ENCODE results near the gene DCST2.

DCST2 gene

DNA sequence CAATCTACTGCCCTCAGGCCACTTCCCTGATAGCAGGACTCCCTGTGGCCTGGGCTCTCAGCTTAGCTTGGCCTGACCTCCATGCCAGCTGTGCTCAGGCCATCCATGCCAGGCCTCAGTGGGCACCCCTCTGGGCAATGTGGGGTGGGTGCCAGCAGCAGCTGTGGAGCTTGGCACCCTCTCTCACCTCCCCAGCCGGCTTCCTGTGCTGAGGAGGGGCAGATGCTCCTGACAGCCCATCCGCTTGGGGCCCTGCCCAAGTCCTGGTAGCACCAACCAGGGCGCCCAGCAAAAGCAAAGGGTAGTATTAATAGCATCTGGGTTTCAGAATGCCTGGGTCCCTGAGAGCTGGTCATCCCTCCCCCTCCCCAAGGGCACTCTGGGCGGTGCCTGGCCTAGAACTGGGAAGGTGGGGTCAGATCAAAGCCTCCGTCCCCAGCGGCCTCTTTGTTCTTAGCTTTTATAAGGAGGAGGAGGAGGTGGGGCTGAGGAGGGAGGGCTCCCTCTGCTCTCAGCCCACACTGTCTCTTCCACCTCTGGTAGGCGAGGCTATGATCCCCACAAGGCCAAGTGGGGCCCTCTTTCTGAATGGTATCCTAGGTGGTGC lies 36.1 kb upstream of the DCST2 start:
- no peak for TF ChIP-seq POLR2AphosphoS5 (IDR thresholded peaks at IDR 0.05; ENCODE audit: low read depth, low read length)
- no peak for TF ChIP-seq SIN3A (IDR thresholded peaks at IDR 0.05; ENCODE audit: borderline replicate concordance, insufficient read depth, low read length)
- no peak for TF ChIP-seq REST (IDR thresholded peaks at IDR 0.05; ENCODE audit: insufficient read depth in 1 of 2, low read depth in 2 of 2, low read length in 2 of 2)
- no peak for TF ChIP-seq TAF1 (IDR thresholded peaks at IDR 0.05; ENCODE audit: borderline replicate concordance, insufficient read depth, low read length)
- no peak for TF ChIP-seq FOXP2 (optimal IDR thresholded peaks at IDR 0.05; ENCODE audit: borderline replicate concordance, extremely low read depth, extremely low read length, insufficient read depth)

- TF ChIP-seq SIN3A (IDR thresholded peaks at IDR 0.05; ENCODE audit: borderline replicate concordance, insufficient read depth, low read length) = no peak
- TF ChIP-seq REST (IDR thresholded peaks at IDR 0.05; ENCODE audit: insufficient read depth in 1 of 2, low read depth in 2 of 2, low read length in 2 of 2) = no peak
Observed at GRCh38 chr1:155068599-155068998, 35.0 kb upstream of the DCST2 start.

GRCh38 chr1:155066777-155067176 lies 33.2 kb upstream of the DCST2 start:
- TF ChIP-seq REST (IDR thresholded peaks at IDR 0.05; ENCODE audit: insufficient read depth in 1 of 2, low read depth in 2 of 2, low read length in 2 of 2) (no peak), FOXP2 (optimal IDR thresholded peaks at IDR 0.05; ENCODE audit: borderline replicate concordance, extremely low read depth, extremely low read length, insufficient read depth) (no peak), SIN3A (IDR thresholded peaks at IDR 0.05; ENCODE audit: borderline replicate concordance, insufficient read depth, low read length) (no peak), POLR2AphosphoS5 (IDR thresholded peaks at IDR 0.05; ENCODE audit: low read depth, low read length) (no peak), TAF1 (IDR thresholded peaks at IDR 0.05; ENCODE audit: borderline replicate concordance, insufficient read depth, low read length) (no peak)

DNA sequence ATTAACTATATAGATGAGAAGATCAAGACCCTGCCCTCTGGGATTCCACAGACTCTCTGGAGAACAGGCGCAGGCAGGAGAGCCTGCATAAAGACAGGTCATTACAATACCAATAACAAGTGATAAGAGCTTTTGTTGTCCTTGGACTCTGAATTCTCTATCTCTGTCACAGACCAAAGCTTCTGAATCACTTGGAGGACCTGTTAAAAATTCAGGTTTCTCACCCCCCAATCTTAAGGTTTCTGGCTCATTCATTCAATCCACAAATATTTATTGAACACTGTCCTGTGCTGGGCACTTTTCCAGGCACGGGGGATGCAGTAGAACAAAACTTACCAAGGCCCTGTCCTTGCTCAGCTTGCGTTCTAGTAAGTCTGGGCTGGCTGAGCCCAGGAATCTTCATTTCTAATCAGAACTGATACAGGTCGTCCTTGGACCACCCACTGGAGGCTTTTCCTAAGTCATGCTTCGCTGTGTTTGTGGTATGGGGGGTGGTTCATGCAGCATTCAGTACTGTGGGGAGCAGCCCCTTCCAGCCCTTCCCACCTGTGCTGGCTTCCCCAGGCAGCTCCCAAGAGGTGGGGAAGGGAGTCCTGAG lies 31.4 kb upstream of the DCST2 start:
- no peak for TF ChIP-seq FOXP2 (optimal IDR thresholded peaks at IDR 0.05; ENCODE audit: borderline replicate concordance, extremely low read depth, extremely low read length, insufficient read depth)
- no peak for TF ChIP-seq REST (IDR thresholded peaks at IDR 0.05; ENCODE audit: insufficient read depth in 1 of 2, low read depth in 2 of 2, low read length in 2 of 2)
- TF ChIP-seq POLR2AphosphoS5 (IDR thresholded peaks at IDR 0.05; ENCODE audit: low read depth, low read length) = no peak
- no peak for TF ChIP-seq SIN3A (IDR thresholded peaks at IDR 0.05; ENCODE audit: borderline replicate concordance, insufficient read depth, low read length)
- TF ChIP-seq TAF1 (IDR thresholded peaks at IDR 0.05; ENCODE audit: borderline replicate concordance, insufficient read depth, low read length) = no peak

Data from PFSK-1 (cell line).